MV-4-11 (cell line): ENCODE results near the gene TTC28.
"Not testable (repeated sequence)": the region's sequence is repeated elsewhere in the genome, so short reads cannot be mapped to it uniquely, and the experiment has no call there.

Source experiments
- DNase-seq: peaks from one replicate; lab custom pipeline; 2025; lab: John Stamatoyannopoulos, UW

Gene TTC28

DNA sequence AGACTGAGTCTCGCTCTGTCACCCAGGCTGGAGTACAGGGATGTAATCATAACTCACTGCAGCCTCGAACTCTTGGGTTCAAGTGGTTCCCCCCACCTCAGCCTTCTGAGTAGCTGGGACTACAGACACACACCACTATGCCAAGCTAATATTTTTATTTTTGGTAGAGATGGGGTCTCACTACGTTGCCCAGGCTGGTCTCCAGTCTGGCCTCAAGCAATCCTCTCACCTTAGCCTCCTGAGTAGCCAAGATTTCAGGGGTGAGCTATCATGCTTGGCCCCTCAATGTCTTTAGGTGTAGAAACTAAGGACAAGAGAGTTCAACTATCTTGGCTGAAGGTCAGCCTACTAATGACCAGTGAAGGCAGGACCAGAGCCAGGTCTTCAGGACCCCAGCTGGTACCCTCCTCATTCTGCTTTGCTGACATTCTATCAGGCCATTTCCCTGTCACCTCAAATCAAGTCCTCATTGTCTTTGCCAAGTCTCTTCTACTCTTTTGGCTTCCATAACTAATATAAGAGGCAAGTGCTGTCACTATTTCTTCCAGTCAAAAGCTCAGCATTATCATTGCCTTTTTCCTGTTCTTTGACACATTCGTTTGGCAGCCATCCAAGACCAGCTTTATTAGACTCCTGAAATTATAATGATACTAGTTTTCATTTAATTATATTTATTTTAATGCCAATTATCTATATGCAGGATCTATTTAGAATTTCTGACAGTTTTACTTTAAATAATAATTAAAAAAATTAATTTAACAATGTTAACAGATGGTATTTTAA, 496.4 kb downstream of the TTC28 start:
- no peak for DNase-seq

DNA sequence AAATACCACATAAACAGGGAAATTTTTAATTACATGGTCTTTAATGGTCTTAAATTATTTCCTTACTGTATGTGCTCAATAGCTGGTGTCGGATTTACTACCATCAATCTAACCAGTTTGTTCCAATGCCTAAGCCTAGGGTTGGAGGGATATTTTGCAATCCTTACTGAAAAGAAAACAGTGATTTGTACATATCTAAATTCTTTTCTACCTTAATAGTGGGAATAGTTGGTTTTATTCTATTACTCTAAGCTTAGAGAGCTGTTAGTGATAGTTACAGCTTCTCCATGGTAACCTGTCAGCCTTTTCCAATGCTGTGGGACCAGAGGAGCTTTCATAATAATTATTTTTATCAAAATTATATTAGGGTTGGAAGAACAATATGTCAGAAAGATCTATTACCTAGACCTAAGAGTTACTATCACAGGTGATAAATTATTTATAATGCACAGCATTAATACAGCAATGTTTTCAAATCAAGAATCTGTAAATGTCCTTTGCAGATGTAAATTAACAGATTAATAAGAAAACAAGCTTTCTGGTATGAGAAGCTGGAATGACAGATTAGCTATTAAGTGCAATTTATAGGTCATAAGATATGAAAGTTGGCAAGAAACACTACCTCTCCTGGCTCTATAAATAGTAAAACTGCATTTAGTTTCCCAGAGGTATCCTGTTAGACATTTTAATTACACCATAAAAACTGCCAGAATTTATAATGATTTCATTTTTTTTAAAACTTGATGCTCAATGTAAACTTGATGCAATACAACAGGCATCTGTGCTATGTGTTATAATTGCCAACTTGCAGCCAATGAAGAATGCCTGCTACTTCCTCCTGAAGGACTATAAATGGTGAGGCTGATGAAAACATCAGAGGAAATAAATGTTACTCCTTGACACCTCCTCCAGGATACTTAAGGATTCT, 498.6 kb downstream of the TTC28 start:
- no peak for DNase-seq

GRCh38 chr22:28179392-28179791, 500.2 kb downstream of the TTC28 start:
- no peak for DNase-seq

DNA sequence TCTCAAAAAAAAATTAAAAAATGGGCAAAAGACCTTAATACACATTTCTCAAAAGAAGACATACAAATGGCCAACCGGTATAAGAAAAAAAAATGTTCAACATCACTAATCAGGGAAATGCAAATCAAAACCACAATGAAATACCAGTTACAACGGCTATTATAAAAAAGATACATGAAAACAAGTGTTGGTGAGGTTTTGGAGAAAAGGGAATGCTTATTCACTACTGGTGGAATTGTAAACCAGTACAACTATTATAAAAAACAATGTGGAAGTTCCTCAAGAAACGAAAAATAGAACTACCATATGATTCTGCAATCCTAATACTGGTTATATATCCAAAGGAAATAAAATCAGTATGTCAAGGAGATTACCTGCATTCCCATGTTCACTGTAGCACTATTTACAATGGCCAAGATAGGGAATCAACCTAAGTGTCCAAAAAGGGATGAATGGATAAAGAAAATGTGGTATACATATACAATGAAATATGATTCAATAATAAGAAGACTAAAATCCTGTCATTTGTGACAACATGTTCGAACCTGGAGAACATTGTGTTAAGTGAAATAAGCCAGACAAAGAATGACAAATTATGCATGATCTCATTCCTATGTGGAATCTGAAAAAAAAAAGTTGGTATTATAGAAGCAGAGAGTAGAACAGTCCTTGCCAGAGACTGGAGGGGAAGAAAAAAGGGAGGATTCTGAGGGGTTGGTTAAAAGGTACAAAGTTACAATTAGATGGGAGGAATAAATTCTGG, 503.7 kb downstream of the TTC28 start:
- DNase-seq, result no peak

- no peak for DNase-seq
Observed at GRCh38 chr22:28174509-28174908, 505.1 kb downstream of the TTC28 start.

DNA sequence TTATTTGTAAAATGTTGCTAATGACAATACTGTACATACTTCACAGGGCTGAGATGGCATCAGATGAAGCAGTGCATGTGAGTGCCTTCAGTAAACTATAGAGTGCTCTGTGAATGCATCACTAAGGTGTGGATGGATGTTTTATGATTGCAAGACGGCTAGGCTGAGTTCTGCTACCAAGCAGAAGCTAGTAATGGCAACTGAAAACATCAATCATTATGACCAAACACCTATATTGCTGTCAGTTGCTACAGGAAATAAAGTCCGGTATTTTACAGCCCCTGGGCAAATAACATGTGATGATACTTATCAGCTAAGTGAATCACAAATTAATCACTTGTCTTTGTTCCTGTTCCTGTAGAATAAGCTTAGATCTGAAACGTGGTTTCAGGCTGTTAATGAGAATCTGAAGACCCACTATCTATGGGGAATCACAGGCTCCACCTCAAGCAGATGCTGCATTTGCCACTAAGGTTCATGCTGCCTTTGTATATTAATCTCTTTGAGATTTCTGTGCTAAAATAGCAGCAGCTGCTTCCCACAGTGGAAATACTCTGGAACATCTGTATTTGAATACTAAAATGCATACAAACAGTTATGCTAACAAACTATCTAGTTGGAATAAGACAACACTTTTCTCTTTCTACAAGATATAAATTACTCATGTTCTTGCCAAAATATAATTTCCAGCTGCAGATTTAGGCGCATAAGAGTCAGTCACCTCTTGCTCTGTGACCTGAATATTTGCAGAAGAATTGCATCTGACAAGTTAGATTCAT, 506.6 kb downstream of the TTC28 start:
- no peak for DNase-seq

- no peak for DNase-seq
Observed at GRCh38 chr22:28171712-28172111, 507.9 kb downstream of the TTC28 start.

DNA sequence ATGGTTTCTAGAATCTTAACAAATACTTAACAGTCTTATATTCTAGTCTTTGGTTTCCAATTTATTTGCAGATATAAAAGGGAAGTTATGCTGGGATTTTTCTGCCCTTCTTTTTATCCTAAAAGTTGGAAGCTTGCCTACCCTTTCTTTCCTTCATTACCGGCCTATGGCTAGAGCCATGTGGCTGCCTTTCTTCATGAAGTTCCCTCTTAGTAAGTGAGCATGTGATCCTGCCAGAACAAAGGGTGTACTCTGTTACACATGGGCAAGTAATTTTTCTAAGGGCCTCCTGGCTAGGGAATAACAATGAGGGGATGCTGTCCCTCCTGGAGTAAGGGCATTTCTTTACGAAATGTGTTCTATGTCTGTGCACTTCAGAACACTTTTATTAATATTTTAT, 508.5 kb downstream of the TTC28 start:
- no peak for DNase-seq

GRCh38 chr22:28169314-28169713, 510.3 kb downstream of the TTC28 start:
- not testable (repeated sequence) for DNase-seq

DNA sequence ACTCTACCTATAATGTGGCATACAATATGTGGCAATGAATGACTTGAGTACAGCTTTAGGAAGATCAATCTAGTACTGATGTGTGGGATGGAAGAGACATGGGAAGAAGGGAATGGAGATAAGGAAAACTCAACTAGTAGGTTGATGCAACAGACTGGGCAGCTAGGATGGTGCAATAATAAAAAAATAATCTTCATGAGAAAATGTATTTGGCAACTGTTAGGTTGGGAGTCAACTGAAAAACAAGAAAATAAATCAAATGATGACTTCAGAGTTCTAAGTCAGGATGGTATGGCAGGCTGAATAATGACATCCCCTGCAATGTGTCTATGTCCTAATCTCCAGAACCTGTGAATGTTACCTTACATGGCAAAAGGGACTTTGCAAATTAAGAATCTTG, 523.8 kb downstream of the TTC28 start:
- DNase-seq, result no peak

DNA sequence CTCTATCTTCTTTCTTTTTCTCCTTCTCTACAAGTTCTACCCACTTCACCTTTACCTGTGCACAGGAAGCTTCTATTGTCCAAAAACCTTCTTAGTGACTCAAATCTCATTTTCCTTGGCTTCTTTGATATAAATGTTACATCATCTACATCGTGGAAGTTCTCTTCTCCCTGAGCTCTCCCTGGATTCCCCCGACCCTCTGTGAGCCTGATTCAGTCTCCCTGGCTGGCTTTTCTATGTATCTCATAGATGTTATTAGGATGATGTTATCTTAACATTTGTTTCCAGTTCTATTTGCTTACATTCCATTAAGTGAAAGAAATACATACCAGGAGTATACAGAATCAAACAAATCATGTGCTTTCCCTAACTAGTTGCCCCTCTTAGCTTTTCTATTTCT, 524.8 kb downstream of the TTC28 start:
- no peak for DNase-seq

GRCh38 chr22:28151151-28151816, 528.4 kb downstream of the TTC28 start:
- DNase-seq, result no peak

GRCh38 chr22:28148816-28149465, 530.7 kb downstream of the TTC28 start:
- no peak for DNase-seq

DNA sequence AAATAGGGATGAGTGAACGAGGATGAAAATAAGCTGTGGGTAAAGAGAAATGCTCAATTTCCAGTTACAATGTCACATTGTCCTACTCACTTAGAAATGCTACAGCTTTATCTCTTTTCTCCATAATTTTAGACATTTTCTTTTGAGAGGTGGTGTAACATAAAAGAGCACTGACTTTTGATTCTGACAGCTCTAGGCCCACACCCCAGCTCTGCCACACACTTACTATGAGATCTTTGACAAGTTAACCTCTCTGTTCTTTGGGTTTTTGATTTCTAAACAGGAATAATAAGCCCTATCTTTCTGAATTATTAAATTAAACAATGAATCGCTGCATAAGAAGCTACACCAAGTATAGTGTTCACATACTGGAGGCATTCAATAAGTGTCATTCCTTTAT, 532.2 kb downstream of the TTC28 start:
- DNase-seq, result no peak

DNA sequence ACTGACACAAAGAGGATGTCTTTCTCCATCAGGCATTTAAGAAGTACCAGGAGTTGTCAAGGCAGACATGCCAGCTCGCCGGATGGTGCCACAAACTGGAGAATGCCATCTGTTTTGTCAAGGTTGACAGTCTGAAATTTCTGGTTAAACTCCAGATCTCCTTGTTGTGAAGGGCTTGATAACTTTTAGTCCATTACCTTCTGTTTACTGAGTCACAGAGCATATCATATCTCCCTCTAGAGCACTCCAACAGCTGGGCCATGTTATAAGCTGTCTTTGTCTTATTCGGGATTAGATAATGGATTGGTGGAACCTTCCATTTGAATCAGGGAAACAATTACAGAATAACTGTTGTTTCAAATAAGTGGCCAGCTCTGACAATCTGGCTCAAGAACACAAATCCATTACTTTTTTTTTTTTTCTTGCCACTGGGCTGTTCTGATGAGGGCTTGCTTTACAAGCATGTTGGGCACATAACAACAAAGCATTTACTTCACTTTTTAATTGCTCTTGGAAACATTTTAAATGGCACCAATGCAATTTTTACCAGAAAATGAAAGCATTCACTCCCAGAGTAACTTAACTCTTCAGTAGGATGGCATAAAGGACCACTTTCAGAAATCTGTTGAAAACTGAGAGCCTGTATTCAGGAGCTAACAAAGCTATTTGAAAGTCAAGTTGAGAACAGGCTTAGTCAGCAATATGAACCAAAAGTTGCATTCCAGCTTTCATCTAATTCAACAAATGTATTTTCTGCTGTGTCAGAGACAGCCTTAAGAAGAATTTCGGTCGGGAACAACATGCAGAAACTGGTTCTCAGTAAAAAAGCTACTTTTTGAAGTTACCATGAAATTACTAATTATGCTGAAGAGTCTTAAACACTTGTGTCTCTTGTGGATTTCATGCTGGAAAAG, 533.0 kb downstream of the TTC28 start:
- DNase-seq, result no peak

DNA sequence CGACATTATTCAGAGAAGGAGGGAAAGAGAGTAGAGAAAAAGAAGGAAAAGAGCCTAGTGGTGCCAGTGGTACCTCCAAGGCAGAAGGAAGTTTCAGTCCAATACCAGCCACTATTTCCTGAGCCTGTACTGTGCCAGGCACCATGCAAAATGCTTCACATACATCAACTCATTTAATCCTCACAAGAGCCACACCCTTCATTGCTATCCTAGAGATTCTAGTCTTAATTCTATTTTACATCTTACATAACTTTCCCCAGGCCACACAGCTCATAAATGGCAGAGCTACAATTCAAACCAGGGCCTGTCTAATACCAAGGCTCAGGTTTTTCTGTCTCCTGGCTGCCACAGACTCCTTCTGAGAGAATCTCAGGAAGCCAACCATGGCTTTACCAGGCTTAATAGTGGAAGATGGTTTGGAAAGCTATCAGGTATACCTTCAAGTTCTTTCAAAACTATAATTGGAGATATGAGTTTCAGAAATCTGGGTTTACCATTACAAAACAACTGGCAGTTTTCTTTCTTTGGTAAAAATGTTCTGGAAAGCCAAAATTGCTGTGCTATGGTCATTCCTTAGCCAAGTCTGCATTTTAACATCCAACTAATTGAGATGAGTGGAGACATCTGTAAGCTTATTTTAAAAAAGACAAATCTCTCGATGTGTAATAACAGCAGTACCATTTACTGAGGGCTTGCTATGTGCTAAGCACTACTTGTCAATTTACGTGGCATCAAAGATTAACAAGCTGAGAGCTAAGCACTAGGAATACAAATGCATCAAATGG, 535.5 kb downstream of the TTC28 start:
- no peak for DNase-seq

DNA sequence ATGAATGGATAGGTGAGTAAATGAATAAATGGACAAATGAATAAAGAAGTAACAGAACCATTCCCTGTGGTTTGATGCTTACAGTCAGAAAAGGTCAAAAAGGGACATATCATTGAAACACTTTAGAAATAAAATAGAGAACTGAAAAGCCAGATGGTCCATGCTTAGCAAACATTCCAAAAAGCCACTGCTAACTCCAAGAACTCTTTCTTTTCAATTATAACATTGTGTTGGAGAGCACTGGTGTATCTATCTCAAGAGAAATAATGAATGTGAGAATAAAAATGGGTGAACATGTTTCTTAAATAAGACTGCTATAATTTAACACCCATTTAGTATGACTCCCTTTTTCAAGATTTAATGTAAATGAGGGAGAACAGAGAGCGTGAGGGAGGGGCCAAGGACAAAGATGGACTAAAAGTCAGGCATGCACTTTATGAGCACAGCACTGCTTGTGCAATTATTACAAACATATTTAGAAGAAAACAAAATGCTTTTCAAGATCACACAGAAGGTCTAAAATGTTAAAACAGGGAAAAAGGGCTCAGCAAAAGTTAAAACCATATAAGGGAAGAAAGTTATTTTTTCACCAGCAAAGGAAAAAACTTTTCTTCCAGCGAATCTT, 536.3 kb downstream of the TTC28 start:
- peak; percentile 25 for DNase-seq

DNA sequence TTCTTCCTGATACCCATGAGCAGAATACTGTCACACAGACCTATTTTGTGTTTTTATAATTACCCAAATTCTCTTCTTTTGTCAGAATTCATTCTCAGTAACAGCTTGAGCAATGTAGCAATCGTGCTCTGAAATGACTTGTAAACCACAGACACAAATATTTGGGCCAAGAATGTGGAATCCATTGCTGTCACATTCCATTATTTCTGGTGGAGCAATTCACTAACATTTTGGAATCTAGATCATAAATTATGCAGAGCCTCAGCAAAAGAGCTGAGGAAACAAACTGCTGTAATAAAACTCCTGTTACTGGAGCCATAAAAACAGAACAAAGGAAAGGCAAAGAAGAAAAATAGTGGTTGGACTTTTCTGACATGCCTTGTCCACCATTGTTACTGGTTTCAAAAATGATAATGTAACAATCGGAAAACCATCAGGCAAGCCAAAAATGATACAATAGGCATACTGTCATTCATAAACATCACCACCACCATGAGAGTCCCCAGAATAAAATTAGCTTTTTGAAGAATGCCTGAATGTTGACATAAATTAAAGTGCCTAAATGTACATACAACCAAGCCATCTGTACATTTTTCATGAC, 537.2 kb downstream of the TTC28 start:
- DNase-seq, result no peak
